Stimulated activated CD4-positive, alpha-beta T cell treated with anti-CD3 and anti-CD28 coated beads, Interleukin-2, amount 100 ng/mL, for 24 hours (primary cell): ENCODE measurements around the gene ITGB5.
A peak's percentile ranks its signal among the peaks of the same experiment; 100 is the strongest.
"Not testable (repeated sequence)": the region's sequence is repeated elsewhere in the genome, so short reads cannot be mapped to it uniquely, and the experiment has no call there.

ENCODE experiments used
- DNase-seq, 2 donors: peaks; one replicate each; pipeline ENCODE4 v3.0.0-alpha.2; 2020

The ITGB5 gene

DNA sequence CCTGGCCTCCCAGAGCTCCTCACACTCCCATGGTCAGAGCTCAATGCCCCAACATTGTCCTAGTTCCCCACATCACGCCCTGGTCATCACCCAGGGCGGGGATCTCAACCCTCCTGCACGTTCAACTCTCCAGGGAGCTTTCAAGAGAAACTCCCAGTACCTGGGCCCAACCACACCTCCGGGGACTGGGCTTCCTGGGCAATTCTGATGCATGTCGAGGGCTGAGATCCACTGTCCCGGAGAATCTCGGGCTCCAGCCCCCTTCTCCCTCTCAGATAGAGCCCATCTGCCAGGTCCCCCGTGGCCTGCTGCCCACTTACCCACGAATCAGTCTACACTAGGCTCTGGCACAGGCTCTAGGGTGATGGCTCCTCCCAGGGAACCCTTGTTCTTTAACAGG, 117.7 kb downstream of the ITGB5 start:
- no peak for DNase-seq

DNA sequence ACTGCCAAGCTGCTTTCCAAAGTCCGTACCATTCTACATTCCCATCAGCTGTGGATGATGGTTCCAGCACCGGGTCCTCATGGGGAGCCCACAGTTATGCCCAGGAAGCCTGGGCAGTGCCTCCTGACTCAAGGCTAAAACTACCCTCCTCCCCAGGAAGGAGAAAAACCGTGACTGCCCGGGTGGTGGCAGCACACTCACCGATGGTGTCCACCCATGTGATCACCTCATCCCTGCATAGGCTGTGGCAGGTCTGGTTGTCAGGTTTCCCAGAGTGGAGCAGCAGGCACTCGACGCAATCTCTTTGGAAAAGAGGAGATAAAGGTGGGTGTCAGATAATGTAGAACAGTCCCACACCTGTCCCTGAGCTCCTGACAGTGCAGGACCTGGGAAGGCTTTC, 118.4 kb downstream of the ITGB5 start:
- peak in 1 of 2 donors; percentile 31 for DNase-seq

DNA sequence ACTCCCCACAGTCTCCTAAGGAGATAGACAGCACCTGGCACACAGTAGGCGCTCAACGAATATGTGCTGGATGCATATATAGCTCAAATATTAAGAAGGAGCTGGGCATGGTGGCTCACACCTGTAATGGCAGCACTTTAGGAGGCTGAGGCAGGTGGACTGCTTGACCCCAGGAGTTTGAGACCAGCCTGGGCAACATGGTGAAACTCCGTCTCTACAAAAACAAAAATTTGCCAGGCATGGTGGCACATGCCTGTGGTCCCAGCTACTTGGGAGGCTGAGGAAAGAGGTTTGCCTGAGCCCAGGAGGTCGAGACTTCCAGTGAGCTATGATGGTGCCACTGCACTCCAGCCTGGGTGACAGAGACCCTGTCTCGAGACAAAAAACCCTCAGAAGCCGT, 119.5 kb downstream of the ITGB5 start:
- no peak for DNase-seq

DNA sequence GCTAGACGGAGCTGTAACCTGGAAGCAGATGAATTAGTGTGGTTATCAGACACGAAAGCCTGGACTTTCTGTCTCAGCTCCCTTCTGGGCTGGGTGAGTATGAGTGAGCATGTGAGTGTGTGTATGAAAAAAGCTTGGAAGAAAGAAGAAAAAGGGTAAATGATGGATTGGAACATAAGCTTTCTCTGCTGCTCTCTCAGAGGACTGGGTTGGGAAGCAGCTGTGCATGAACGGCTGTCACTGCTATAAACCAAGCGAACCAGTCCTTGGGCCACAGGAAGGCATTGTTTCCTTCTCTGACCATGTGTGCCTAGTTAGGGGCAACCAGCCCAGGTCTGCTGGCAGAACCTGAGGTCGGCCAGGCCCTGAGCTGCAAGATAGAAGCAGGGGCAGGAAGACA, 119.9 kb downstream of the ITGB5 start:
- no peak for DNase-seq

DNA sequence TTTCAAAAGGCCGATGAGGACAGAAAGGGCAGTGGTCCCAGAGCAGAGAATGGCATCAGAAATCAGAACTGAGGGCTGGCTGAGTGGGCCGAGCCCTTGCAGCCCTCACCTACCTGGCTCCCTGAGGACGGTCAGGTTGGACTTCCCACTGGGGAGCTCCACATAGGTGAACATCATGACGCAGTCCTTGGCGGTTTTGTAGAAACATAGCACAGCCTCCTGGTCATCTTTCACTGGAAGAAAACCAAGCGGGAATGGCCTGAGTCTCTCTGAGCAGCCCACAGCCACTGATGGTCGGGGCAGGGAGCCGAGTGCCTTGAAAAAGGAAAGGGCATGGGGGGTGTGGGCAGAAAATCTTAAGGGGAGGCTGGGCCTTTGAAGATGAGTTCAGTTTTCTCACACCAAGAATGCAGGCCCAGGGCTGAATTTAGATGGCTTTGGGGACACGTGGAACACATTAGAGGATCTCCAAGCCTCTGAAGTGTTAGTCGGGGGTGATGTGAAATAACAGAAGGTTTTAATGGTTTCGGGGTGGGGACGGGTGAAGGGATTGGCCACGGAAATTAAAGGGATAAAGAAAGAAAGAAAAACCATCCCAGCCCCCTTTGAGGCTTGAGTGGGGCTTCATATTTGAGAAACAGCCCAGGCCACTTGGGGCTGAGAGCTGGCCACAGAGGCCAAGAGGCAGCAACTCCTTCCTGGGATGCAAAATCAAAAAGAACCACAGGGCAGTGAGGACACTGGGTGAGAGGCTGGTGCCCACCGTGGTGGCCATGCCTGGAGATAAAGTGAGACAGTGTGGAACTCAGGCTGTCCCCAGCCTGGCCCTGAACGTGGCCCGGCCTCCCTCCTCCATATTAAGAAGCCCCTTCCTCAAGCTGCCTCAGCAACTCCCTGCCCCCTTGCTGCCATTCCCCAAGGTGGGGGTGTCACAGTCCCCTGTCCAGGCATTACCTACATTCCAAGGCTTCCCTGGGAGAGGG, 120.8 kb downstream of the ITGB5 start:
- no peak for DNase-seq

DNA sequence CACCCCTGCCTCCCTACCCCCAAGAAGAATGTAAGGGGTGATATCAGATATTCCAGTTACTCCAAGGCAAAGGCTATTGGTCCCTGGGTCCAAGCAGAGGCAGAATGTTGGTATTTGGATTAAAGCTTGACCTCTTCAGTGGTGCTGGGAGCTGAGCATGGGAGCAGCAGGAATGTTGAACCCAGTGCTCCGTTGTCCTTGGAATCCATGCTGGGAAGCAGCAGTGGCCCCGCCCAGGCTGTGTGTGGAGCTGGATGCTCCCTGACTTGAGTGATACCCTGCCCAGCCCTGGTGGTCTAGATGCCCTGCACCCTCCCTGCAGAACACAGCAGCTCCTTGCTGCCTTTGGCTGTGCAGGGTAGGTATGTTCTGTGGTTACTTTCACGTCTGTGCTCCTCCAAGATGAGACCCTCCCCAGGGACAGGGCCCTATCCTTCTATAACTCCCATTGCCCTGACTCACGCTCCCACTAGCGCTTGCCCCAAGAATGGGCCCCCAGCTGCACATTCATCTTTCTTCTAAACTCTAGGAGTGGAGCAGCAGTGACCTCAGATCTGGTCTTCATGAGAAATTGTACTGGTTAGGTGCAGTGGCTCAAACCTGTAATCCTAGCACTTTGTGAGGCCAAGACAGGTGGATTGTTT, 121.8 kb downstream of the ITGB5 start:
- no peak for DNase-seq

DNA sequence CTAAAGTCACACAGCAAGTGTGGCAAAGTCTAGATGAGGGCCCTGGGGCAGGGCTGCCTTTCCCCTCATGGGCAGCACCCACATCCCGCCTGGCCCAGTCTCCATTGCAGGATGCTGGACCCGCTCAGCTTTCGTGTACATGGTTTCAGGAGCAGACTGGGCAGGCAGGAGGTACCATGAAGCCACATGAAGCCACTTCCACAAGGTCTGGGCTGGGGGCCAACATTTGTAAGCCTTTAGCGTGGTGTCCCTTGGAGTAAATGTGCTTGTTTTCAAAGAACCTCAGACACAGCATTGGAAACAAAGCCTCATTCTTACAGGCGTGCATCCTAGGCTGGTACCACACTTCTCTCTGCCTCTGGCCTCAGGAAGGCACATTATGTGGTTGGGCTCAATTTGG, 122.4 kb downstream of the ITGB5 start:
- no peak for DNase-seq

DNA sequence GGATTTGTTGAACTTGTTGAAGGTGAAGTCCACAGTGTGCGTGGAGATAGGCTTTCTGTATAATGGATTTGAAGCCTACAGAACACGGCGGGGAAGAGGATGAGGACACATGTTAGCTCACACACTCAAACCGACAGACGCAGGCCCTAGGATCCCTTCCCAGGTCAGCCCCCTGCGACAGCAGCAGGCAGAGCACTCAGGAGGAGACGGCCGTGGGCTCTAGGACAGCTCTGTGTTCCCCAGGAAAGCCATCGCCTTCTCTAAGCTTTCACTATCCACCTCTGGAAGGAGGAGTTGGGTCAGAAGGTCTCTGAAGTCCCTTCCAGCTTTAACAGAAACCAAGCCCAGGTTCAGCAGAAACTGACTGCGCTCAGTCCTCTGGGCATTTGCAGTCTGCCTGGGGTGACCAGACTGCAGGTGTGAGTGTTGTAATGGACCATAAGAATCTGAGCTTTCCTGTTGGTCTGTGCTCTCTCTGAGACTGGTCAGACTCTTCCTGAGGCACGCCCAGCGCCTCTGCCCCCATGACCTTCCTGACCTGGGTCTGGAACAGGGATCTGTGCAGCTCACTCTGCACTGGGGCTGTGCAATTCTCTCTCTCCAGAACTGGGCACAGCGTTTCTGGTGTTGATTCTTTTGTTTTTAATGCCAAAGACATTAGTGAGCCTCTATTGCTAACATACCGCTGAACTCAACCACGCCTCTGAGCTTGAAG, 123.4 kb downstream of the ITGB5 start:
- no peak for DNase-seq

DNA sequence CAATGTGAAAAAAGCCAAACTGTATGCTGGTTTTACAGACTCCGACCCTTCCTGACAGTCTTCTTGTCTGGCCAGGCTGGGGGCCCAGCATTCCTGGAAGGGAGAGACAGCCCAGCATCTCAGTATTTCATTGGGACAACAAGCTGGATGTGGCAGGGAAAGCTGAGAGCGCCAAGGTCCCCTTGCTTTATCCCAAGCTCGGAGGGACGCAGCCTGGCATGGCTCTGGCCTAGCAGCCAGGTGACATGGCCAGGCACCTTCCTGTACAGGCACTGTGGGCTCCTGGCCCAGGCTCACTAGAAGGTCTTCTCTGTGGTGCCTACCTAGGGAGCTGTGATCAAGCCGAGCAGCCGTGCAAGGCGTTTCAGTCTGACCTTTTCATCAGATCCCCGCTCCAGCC, 124.0 kb downstream of the ITGB5 start:
- DNase-seq, result no peak

DNA sequence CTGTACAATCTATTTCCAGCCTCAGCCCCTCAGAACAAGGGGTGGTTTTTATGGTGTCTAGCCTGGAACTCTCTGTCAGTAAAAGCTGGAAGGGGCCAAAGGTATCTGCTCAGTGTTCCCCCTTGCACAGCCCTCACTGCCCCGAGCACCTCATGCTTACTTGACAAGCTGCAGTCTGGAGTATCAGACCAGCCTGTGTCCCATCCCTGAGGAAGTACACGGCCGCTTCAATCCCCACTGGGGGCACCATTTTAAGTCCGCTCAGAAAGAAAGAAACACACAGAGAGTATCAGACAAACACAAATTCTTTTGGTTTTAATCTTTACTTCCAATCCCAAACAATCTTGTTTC, 124.5 kb downstream of the ITGB5 start:
- DNase-seq, result no peak

DNA sequence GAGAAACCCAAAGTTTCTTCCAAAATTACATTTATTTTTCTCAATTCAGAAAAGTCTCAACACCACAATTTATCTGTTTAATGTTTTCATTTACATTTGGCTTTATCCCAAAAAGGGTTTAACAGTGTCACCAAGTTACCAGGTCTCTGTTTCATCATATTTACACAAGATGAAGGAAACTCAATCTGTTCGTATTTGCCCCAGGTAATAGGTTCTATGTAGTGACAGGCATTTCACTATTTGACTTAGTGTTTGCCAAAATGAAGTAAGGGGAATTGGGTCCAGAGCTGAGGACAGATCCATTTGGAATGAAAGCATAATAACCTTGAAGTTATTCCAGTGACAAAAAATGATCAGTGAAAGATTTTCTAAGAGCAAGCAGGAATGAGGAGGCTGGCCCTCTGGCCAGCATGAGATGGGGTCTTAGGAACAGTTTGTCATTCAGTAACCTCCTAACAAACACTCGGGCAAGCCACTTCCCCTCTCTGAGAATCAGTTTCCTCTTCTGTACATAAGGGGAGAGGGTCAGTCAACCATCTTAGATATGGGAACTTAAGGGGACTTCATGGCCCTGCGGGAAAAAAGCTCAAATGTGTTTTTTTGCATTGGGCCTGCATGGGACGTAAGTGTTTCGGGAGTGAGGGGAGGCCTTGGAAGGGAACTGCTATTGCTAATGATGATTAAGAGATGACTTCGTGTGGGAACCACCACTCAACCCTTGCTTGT, 125.1 kb downstream of the ITGB5 start:
- no peak for DNase-seq

DNA sequence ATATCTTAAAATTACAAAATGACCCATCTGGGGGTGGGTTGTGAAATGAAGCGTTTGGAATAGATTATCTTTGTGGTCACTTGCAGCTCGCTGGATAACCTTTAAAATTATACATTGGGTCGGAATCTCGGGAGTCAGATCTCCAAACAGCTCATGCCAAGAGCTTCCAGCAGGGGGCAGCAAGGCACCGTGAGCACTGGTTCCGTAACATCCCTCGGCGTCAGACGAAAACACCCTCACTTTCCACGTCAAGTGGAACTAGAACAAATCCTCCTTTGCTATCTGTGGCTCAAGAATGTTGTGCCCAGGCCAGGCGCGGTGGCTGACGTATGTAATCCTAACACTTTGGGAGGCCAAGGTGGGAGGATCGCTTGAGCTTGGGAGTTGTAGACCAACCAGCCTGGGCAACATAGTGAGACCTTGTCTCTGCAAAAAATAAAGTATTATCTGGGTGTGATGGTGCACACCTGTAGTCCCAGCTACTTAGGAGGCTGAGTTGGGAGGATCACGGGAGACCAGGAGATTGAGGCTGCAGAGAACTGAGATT, 125.8 kb downstream of the ITGB5 start:
- peak; percentile 85 to 86 for DNase-seq

DNA sequence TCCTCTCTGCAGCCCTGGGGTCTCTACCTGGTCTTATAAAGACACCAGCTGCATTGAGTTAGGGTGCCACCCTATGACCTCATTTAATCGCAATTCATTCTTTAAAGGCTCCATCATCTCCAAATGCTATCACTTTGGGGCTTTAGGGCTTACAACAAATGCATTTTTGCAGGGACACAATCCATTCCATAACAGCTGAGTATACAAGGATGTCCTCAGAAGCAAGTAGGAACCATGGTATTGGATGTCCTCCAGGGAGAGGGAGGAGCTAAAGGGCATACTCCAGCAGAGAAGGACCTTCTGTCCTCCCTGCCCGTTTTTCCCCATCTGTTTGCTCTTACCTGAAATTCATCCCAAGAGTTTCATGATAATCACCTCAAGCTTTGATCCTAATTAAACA, 126.6 kb downstream of the ITGB5 start:
- no peak for DNase-seq

DNA sequence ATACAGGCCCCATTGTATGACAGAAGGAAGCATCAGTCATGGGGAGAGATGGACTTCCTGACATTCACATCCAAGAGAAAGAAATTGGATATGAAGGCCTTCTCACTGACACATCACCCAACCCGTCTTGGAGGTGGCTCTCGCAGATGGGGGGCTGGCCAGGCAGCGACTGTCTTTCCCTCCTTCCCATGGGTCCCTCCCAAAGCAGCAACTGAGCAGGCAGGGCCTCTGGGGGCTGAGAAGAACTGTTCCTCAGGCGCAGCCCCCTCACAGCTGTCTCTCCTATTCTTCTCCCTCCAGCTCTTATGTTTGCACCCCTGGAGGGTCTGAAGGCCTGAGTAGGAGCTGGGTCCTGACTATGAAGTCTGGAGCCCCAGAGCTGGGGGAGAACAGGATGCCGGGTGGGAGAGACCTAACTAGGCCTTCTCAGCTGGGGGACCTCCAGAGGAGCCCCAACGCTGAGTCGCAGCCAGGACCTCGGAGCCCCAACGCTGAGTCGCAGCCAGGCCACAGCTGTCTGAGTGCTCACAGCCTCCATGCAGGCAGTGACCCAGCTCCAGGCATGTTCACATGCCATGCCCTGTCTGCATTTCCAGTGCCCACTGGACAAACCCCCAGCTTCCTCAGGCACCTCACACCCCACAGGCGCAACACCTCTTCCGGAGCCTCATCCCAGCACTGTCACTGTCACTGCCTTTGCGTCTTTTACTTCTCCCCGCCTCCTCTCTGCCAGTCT, 127.3 kb downstream of the ITGB5 start:
- no peak for DNase-seq

DNA sequence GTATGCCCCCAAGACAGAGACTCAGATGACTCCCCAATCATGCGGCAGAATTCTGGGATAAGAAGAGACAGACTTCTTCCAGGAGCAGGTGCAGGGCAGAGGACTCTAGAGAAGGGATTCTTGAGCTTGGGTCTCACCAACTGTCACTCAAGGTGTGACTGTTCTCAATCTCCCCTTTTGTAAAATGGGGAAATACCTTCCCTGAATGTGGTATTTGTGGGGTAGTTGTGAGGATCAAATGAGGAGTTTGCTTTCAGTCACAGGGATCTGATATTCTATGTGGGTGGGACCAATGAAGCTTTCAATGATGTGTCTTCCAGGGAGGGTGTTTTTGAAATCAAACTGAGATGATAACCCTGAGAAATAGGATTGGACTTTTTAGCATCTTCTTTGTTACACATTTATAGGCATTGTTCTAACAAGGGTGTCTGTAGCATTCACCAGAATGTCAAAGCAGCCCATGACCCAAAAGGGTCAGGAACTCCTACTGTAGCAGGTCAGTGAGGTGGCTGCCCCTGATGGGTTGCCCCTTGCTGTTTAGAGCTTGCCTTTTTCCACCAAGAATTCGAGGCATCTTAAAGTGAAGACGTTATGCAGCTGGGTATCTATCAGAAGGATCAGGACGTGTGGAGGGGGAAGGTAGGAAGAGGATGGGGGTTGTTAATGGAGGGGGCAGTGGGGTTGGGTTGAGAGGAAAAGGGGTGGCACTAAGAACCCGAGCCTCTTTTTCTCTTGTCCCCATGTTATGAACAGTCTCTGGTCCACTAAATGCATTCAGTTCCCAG, 128.1 kb downstream of the ITGB5 start:
- no peak for DNase-seq

DNA sequence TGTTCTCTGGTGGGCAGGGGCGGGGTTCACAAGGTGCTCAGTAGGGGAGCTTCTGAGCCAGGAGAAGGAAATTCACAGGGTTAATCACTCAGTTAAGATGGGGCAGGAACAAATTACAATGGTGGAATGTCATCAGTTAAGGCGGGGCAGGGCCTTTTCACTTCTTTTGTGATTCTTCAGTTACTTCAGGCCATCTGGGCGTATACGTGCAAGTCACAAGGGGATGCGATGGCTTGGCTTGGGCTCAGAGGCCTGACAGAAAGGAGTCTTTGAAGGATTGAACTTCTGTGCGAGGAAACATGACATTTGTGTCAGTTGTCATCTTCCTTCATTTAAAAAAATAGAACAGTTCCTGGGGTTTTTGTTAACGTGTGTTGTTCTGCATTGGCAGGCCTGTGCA, 129.2 kb downstream of the ITGB5 start:
- DNase-seq, result not testable (repeated sequence)

DNA sequence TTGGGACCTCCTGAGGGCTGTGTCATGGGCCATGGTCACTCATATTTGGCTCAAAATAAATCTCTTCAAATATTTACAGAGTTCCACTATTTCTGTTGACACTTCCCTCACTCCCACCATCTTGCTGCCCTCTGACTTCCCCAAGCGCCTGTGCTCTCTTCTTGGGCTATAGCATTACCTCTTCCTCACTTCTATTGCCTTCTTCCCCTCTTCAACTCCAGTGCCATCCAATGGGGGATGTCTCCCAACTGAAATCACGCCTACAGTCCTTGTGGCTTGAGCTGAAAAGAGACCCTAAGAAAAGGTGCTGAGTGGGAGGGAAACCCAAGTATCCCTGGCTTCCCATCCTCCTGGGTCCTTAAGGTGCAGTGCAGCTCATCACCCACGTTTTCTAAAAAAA, 135.1 kb downstream of the ITGB5 start:
- no peak for DNase-seq

DNA sequence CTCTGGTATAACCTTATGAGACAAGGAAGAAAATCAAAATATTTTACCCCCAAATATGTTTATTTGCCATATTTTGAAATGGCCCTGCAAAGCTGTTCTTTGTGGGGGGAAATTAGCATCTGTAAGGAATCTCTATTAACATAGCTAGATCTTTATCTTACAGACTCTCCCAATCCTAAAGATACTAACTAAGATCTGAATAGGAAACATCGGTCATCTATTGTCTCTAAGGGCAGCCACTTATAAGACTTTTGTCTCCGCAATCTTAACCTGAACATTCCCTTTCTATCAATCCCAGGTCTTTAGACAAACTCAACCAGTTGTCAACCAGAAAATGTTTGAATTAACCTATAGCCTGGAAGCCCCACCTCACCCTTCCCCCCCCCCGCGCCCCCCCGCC, 135.7 kb downstream of the ITGB5 start:
- DNase-seq, result no peak

DNA sequence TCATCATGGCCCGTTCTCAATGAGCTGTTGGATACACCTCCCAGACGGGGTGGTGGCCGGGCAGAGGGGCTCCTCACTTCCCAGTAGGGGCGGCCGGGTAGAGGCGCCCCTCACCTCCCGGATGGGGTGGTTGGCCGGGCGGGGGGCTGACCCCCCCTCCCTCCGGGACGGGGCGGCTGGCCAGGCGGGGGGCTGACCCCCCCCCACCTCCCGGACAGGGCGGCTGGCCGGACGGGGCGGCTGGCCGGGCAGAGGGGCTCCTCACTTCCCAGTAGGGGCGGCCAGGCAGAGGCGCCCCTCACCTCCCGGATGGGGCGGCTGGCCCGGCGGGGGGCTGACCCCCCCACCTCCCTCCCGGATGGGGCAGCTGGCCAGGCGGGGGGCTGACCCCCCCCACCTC, 137.3 kb downstream of the ITGB5 start:
- not testable (repeated sequence) for DNase-seq

DNA sequence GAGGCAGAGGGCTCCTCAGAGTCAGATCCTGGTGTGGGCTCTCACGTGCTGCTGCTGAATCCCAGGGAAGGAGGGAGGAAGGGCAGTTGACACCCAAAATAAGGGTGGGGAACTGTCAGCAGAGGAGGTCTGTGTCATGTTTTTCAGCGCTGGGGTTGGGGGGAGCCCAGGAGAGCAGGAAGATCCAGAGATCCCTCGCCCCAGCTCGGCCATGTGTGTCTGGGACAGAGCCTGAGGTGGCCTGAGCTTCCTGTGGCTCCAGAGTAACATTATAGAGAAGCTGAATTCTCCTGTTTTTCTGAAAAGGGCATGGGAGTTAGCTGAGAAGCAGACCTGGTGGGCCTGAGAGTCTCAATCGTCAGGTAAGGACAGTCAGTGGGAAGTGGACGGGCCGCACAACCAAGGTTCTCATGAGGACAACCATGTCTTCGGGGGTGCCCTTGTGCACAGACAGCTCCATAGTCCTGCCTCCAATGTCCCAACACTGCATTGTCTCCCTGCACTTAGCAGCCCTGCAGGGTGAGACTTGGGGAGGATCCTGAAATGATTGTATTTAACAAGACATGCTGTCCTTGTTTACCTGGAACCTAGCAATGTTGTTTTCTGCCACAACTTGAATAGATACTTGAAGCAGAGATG, 138.5 kb downstream of the ITGB5 start:
- no peak for DNase-seq
